Measurements from ENCODE around the gene COIL. TPM values are rescaled to one million over a fixed set of nuclear protein-coding genes. Genes with fewer than 3 reads are reported as not detected.

The COIL gene
- total and polyA plus RNA-seq, 2 of the 13 experiments (the other 11 are each of a cell fraction or from before 2014, with no cell fraction given) = 8.1 to 29.4 TPM

GRCh38 chr17:56960596-56961538, at the start of gene COIL (continued):
- TF ChIP-seq ZNF136 (CRISPR knock-in tag; IDR thresholded peaks at IDR 0.05; ENCODE audit: low read depth) (peak; percentile 81; the same call in 1 of the 2 replicates), SNAI1 (CRISPR knock-in tag; IDR thresholded peaks at IDR 0.05; ENCODE audit: borderline replicate concordance) (no peak), IRF9 (CRISPR knock-in tag; IDR thresholded peaks at IDR 0.05; ENCODE audit: borderline replicate concordance) (peak; percentile 54; the same call in 1 of the 2 replicates), ZNF75D (CRISPR knock-in tag; IDR thresholded peaks at IDR 0.05; ENCODE audit: borderline replicate concordance) (no peak), HDAC6 (IDR thresholded peaks at IDR 0.05; ENCODE audit: low read depth, low read length) (no peak), HDAC1 (CRISPR knock-in tag; IDR thresholded peaks at IDR 0.05) (peak; percentile 92), NR2C2 (CRISPR knock-in tag; IDR thresholded peaks at IDR 0.05; ENCODE audit: borderline replicate concordance) (peak; percentile 62), HNRNPK (IDR thresholded peaks at IDR 0.05; ENCODE audit: low read depth, low read length, poor library complexity, severe bottlenecking) (peak; percentile 99), REL (CRISPR knock-in tag; conservative IDR thresholded peaks at IDR 0.05) (no peak), ZNF607 (CRISPR knock-in tag; IDR thresholded peaks at IDR 0.05; ENCODE audit: borderline replicate concordance) (peak; percentile 94), SAP130 (CRISPR knock-in tag; IDR thresholded peaks at IDR 0.05; ENCODE audit: low read depth) (peak; percentile 89), SIN3B (IDR thresholded peaks at IDR 0.05; ENCODE audit: low read length) (peak; percentile 71; the same call in 1 of the 2 replicates), PHF8 (CRISPR knock-in tag; IDR thresholded peaks at IDR 0.05) (peak; percentile 99), NCOA5 (CRISPR knock-in tag; IDR thresholded peaks at IDR 0.05) (no peak), ZNF207 (IDR thresholded peaks at IDR 0.05; ENCODE audit: borderline replicate concordance) (no peak), ZNF430 (CRISPR knock-in tag; IDR thresholded peaks at IDR 0.05) (peak; percentile 97; the same call in 1 of the 2 replicates), SKI (IDR thresholded peaks at IDR 0.05; ENCODE audit: partially characterized antibody) (peak; percentile 75), ETV6 (CRISPR knock-in tag; conservative IDR thresholded peaks at IDR 0.05) (peak; percentile 78), ZBTB8A (CRISPR knock-in tag; IDR thresholded peaks at IDR 0.05; ENCODE audit: borderline replicate concordance, low read depth) (no peak), ZNF556 (CRISPR knock-in tag; IDR thresholded peaks at IDR 0.05; ENCODE audit: borderline replicate concordance) (peak; percentile 98)
- TF ChIP-seq, protein P1, sequence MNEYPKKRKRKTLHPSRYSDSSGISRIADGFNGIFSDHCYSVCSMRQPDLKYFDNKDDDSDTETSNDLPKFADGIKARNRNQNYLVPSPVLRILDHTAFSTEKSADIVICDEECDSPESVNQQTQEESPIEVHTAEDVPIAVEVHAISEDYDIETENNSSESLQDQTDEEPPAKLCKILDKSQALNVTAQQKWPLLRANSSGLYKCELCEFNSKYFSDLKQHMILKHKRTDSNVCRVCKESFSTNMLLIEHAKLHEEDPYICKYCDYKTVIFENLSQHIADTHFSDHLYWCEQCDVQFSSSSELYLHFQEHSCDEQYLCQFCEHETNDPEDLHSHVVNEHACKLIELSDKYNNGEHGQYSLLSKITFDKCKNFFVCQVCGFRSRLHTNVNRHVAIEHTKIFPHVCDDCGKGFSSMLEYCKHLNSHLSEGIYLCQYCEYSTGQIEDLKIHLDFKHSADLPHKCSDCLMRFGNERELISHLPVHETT (CRISPR knock-in tag; conservative IDR thresholded peaks at IDR 0.05) = peak; percentile 87; the same call in 1 of the 2 replicates
- TF ChIP-seq, protein P2, sequence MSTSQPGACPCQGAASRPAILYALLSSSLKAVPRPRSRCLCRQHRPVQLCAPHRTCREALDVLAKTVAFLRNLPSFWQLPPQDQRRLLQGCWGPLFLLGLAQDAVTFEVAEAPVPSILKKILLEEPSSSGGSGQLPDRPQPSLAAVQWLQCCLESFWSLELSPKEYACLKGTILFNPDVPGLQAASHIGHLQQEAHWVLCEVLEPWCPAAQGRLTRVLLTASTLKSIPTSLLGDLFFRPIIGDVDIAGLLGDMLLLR (CRISPR knock-in tag; IDR thresholded peaks at IDR 0.05) = peak; percentile 52; the same call in 1 of the 2 replicates
- TF ChIP-seq, protein P3, sequence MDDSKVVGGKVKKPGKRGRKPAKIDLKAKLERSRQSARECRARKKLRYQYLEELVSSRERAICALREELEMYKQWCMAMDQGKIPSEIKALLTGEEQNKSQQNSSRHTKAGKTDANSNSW (CRISPR knock-in tag; IDR thresholded peaks at IDR 0.05; ENCODE audit: borderline replicate concordance) = peak; percentile 88; the same call in 1 of the 2 replicates
- TF ChIP-seq, protein P4, sequence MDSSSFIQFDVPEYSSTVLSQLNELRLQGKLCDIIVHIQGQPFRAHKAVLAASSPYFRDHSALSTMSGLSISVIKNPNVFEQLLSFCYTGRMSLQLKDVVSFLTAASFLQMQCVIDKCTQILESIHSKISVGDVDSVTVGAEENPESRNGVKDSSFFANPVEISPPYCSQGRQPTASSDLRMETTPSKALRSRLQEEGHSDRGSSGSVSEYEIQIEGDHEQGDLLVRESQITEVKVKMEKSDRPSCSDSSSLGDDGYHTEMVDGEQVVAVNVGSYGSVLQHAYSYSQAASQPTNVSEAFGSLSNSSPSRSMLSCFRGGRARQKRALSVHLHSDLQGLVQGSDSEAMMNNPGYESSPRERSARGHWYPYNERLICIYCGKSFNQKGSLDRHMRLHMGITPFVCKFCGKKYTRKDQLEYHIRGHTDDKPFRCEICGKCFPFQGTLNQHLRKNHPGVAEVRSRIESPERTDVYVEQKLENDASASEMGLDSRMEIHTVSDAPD (CRISPR knock-in tag; IDR thresholded peaks at IDR 0.05) = no peak; the same call in 1 of the 2 replicates
